ENCODE data around the gene GATB.

- TF ChIP-seq, protein P1, sequence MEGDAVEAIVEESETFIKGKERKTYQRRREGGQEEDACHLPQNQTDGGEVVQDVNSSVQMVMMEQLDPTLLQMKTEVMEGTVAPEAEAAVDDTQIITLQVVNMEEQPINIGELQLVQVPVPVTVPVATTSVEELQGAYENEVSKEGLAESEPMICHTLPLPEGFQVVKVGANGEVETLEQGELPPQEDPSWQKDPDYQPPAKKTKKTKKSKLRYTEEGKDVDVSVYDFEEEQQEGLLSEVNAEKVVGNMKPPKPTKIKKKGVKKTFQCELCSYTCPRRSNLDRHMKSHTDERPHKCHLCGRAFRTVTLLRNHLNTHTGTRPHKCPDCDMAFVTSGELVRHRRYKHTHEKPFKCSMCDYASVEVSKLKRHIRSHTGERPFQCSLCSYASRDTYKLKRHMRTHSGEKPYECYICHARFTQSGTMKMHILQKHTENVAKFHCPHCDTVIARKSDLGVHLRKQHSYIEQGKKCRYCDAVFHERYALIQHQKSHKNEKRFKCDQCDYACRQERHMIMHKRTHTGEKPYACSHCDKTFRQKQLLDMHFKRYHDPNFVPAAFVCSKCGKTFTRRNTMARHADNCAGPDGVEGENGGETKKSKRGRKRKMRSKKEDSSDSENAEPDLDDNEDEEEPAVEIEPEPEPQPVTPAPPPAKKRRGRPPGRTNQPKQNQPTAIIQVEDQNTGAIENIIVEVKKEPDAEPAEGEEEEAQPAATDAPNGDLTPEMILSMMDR (IDR thresholded peaks at IDR 0.05; ENCODE audit: low read length): no peak
- no peak for TF ChIP-seq EZH2 (IDR thresholded peaks at IDR 0.05; ENCODE audit: borderline replicate concordance, low read length)
Observed at GRCh38 chr4:151728006-151728405, 32.8 kb downstream of the GATB start.
